Fibroblast of the aortic adventitia (primary cell): Measurements from ENCODE around the gene CYP26A1. TPM values are rescaled to one million over a fixed set of nuclear protein-coding genes. Genes with fewer than 3 reads are reported as not detected.

Experiments used
- DNase-seq: peaks from one replicate; pipeline ENCODE4 v3.0.0-alpha.2; 2010; ENCODE audit warnings: low read depth
- H3K4me3 ChIP-seq: 2 replicates; pipeline ENCODE4 v1.5.1; 2011; ENCODE audit warnings: low read depth, mild to moderate bottlenecking, control low read depth, low read length, moderate library complexity
- total RNA-seq: library from RNA; depleted of rRNA; stranded (reverse); fragments of >200 nt; gene quantifications from 2 replicates; pipeline ENCODE4 v1.2.3, GENCODE V29; 2012; ENCODE audit warnings: low replicate concordance
- TF ChIP-seq, protein P1 (sequence below): IDR thresholded peaks from 2 replicates; pipeline ENCODE4 v1.5.1; 2011; ENCODE audit warnings: mild to moderate bottlenecking, low read length, control low read depth, inconsistent platforms; ENCODE audit not compliant: insufficient read depth

Gene CYP26A1, protein sequence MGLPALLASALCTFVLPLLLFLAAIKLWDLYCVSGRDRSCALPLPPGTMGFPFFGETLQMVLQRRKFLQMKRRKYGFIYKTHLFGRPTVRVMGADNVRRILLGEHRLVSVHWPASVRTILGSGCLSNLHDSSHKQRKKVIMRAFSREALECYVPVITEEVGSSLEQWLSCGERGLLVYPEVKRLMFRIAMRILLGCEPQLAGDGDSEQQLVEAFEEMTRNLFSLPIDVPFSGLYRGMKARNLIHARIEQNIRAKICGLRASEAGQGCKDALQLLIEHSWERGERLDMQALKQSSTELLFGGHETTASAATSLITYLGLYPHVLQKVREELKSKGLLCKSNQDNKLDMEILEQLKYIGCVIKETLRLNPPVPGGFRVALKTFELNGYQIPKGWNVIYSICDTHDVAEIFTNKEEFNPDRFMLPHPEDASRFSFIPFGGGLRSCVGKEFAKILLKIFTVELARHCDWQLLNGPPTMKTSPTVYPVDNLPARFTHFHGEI
- total RNA-seq: not detected in 2 replicates

DNA sequence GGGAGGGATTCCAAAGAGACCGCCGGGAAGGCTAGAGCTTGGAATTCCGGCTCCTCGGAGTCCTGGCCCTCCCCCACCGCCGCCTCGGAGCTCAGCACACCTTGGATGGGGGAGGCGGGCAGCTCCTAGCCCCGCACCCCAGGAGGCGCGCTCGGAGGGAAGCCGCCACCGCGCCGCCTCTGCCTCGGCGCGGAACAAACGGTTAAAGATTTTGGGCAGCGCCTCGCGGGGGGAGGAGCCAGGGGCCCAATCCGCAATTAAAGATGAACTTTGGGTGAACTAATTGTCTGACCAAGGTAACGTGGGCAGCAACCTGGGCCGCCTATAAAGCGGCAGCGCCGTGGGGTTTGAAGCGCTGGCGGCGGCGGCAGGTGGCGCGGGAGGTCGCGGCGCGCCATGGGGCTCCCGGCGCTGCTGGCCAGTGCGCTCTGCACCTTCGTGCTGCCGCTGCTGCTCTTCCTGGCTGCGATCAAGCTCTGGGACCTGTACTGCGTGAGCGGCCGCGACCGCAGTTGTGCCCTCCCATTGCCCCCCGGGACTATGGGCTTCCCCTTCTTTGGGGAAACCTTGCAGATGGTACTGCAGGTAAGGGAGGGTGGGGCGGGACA lies at the start of gene CYP26A1:
TSS of gene CYP26A1 (plus strand) at position 355 of the 608 bp plus-strand sequence. CDS start at position 397, 42 bp downstream.
- peak within 1 kb of the TSS; percentile 25 for H3K4me3 ChIP-seq
- DNase-seq: no peak

DNA sequence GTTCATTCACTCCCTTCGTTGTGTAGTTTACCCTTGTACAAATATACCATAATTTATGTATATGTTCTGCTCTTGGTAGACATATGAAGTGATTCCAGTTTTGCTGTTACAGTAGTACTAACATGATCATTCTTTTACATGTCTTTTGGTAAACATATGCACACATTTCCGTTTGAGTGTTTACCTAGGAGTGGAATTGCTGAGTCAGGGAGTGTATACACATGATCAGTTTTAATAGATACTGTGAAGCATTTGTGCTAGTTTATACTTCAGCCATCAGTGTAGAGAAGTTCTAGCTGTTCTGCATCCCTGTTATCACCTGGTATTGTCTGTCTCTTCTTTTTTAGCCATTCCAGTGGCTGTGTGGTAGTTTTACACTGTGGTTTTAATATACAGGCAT lies 47.6 kb upstream of the CYP26A1 start:
- TF ChIP-seq, protein P1, sequence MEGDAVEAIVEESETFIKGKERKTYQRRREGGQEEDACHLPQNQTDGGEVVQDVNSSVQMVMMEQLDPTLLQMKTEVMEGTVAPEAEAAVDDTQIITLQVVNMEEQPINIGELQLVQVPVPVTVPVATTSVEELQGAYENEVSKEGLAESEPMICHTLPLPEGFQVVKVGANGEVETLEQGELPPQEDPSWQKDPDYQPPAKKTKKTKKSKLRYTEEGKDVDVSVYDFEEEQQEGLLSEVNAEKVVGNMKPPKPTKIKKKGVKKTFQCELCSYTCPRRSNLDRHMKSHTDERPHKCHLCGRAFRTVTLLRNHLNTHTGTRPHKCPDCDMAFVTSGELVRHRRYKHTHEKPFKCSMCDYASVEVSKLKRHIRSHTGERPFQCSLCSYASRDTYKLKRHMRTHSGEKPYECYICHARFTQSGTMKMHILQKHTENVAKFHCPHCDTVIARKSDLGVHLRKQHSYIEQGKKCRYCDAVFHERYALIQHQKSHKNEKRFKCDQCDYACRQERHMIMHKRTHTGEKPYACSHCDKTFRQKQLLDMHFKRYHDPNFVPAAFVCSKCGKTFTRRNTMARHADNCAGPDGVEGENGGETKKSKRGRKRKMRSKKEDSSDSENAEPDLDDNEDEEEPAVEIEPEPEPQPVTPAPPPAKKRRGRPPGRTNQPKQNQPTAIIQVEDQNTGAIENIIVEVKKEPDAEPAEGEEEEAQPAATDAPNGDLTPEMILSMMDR: no peak
- no peak for DNase-seq
- H3K4me3 ChIP-seq: no peak overlapping the region

More for the DNA sequence above, at the start of gene CYP26A1:
- TF ChIP-seq, protein P1: no peak

DNA sequence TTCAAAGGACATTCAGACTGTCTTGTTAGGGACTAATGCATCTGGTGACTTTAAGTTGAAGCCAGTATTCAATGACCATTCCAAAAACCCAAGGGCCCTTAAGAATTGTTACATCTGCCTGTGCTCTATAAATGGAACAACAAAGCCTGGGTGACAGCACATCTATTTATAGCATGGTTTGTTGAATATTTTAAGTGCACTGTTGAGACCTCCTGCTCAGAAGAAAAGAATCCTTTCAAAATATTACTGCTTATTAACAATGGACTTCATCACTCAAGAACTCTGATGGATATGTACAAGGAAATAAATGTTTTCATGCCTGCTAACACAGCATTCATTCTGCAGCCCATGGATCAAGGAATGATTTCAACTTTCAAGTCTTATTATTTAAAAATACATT lies 46.2 kb upstream of the CYP26A1 start:
- no peak for DNase-seq

DNA sequence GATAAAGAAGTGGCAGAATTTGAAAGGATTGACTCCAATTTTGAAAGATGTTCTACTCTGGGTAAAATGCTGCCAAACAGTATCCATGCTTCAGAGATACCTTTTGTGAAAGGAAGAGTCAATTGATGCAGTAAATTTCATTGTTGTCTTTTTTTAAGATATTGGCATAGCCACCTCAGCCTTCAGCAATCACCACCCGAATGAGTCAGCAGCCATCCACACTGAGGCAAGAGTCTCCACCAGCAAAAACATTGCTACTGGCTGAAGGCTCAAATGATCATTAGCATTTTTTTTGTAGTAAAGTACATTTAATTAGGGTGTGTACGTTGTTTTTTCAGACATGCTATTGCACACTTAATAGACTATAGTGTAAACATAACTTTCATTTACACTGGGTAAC lies 44.8 kb upstream of the CYP26A1 start:
- TF ChIP-seq, protein P1: no peak
- peak; percentile 60 for DNase-seq
- H3K4me3 ChIP-seq: no peak overlapping the region

More for the DNA sequence above, 46.2 kb upstream of the CYP26A1 start:
- H3K4me3 ChIP-seq: no peak overlapping the region
- TF ChIP-seq, protein P1: no peak

DNA sequence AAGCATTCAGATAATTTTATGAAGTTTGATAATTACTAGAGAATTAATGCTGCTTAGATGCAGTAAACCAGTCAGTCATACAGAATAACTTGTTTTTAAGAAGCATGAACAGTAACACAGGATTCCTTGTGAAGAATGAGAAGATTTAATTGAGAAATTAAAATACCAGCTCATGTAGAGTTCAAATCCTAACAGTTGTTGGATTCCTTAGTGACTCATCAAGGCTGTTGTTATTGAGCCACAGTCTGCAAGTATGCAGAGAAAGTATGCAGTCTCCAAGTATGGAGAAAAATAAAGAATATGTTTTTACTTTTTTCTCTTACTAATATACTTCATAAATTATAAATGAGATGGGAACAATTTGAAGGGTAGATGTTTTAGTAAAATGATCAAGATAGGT lies 43.3 kb upstream of the CYP26A1 start:
- DNase-seq: peak; percentile 78
- no peak overlapping the region for H3K4me3 ChIP-seq
- TF ChIP-seq, protein P1: no peak

DNA sequence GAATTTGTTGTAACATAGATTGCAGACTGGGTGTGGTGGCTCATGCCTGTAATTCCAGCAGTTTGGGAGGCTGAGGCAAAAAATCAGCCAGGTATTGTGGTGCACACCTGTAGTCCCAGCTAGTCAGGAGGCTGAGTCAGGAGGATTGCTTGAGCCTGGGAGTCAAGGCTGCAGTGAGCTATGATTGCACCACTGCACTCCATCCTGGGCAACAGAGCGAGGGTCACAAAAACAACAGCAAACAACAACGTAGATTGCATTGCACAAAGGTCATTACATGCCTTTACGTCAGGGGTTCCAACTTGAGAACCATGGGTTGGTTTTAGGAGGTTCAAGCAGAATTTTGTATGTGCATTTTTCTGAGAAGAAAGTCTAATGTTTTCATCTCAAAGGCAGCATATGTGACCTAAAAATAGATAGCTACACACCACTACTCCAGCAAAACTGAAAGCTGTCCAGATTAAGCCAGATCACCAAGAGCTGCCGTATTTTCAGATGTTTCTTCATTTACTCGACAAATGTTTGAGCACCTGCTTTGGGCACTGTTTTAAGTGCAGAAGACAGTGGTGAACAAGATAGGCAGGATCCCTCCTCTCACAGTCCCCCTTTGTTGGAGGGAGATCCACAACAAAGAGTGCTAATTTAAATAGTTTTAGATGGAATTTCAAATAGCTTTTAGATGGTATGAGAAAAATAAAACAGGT lies 41.4 kb upstream of the CYP26A1 start:
- DNase-seq: no peak
- TF ChIP-seq, protein P1: no peak
- H3K4me3 ChIP-seq: no peak overlapping the region
